Keratinocyte (primary cell): ENCODE results near the gene ATG4B. TPM values are rescaled to one million over a fixed set of nuclear protein-coding genes. Genes with fewer than 3 reads are reported as not detected.

ENCODE experiments used
- DNase-seq: peaks from one replicate; pipeline ENCODE4 v3.0.0-alpha.2; 2011; ENCODE audit warnings: low read depth, missing footprints, low spot score
- FAIRE-seq: peaks from 2 replicates; lab custom pipeline; 2011; peaks lifted over from hg19 to GRCh38; lab: Jason Lieb, UNC
- H2AFZ ChIP-seq: 2 replicates; pipeline ENCODE4 v1.6.0; 2012; ENCODE audit warnings: low read length, control low read depth, inconsistent platforms; ENCODE audit not compliant: control insufficient read depth
- H3K27ac ChIP-seq: 2 replicates; pipeline ENCODE4 v1.5.1; 2011; ENCODE audit warnings: low read length; ENCODE audit not compliant: control insufficient read depth, insufficient read depth
- H3K27me3 ChIP-seq: 3 replicates; pipeline ENCODE4 v1.6.0; 2011; ENCODE audit warnings: low read length; ENCODE audit not compliant: control insufficient read depth, insufficient read depth; ENCODE audit errors: extremely low read depth
- H3K36me3 ChIP-seq, 2 experiments: 2 replicates in 1 of 2; 3 replicates in 1 of 2; pipeline ENCODE4 v1.5.1; 2011; ENCODE audit warnings: low read length in 2 of 2, mild to moderate bottlenecking in 1 of 2; ENCODE audit not compliant: control insufficient read depth in 2 of 2, insufficient read depth in 2 of 2; ENCODE audit errors: extremely low read depth in 1 of 2
- H3K4me1 ChIP-seq: 3 replicates; pipeline ENCODE4 v1.5.1; 2011; ENCODE audit warnings: low read length; ENCODE audit not compliant: control insufficient read depth, insufficient read depth; ENCODE audit errors: extremely low read depth
- H3K4me2 ChIP-seq: 3 replicates; pipeline ENCODE4 v1.6.0; 2011; ENCODE audit warnings: low read depth, low read length; ENCODE audit not compliant: control insufficient read depth, insufficient read depth; ENCODE audit errors: extremely low read depth
- H3K4me3 ChIP-seq, 3 experiments: fragments of 200-600 bp in 1 of 3; sonication (generic) in 1 of 3; 2 replicates in 2 of 3; 3 replicates in 1 of 3; pipeline ENCODE4 v1.5.1; 2011 to 2016; ENCODE audit warnings: low read length in 3 of 3, mild to moderate bottlenecking in 3 of 3, control low read depth in 2 of 3, inconsistent platforms in 1 of 3, low read depth in 1 of 3, mixed read lengths in 1 of 3, mixed run types in 1 of 3, moderate library complexity in 1 of 3; ENCODE audit not compliant: control insufficient read depth in 2 of 3, insufficient read depth in 2 of 3; ENCODE audit errors: extremely low read depth in 1 of 3
- H3K79me2 ChIP-seq: 2 replicates; pipeline ENCODE4 v1.6.0; 2012; ENCODE audit warnings: low read length; ENCODE audit not compliant: control insufficient read depth, insufficient read depth
- H3K9ac ChIP-seq: 3 replicates; pipeline ENCODE4 v1.6.0; 2011; ENCODE audit warnings: low read length; ENCODE audit not compliant: control insufficient read depth, insufficient read depth; ENCODE audit errors: extremely low read depth
- H3K9me1 ChIP-seq: 3 replicates; pipeline ENCODE4 v1.6.0; 2011; ENCODE audit warnings: low read length; ENCODE audit not compliant: control insufficient read depth, insufficient read depth; ENCODE audit errors: extremely low read depth
- H3K9me3 ChIP-seq: 2 replicates; pipeline ENCODE4 v1.5.1; 2012; ENCODE audit warnings: low read depth, low read length; ENCODE audit not compliant: control insufficient read depth
- H4K20me1 ChIP-seq: 3 replicates; pipeline ENCODE4 v1.6.0; 2011; ENCODE audit warnings: low read length; ENCODE audit not compliant: control insufficient read depth, insufficient read depth; ENCODE audit errors: extremely low read depth
- CTCF ChIP-seq, 3 experiments: IDR thresholded peaks in 1 of 3; conservative IDR thresholded peaks in 1 of 3; optimal IDR thresholded peaks in 1 of 3; 2 replicates in 2 of 3; 3 replicates in 1 of 3; pipeline versions ENCODE3 to v1.5.1; 2011; ENCODE audit warnings: low read length in 3 of 3, mild to moderate bottlenecking in 3 of 3, moderate library complexity in 2 of 3, control low read depth in 1 of 3, inconsistent platforms in 1 of 3; ENCODE audit not compliant: insufficient read depth in 2 of 3; ENCODE audit errors: extremely low read depth in 1 of 3
- EZH2 ChIP-seq: IDR thresholded peaks from one replicate; pipeline ENCODE4 v1.6.1; 2012; ENCODE audit warnings: inconsistent platforms, mild to moderate bottlenecking, low read length, moderate library complexity
- dilution Hi-C: fragments of 300-500 bp; cut with MboI; formaldehyde crosslinking; loops from one replicate; pipeline ENCODE4 v1.7.0; 2020; ENCODE audit warnings: low sequenced_read_pairs; ENCODE audit not compliant: extremely low pct_ligation_motif_present
- polyA plus RNA-seq, 5 experiments: library from polyadenylated mRNA; depleted of rRNA in 3 of 5; stranded (reverse) in 3 of 5; stranded (forward) in 1 of 5; unstranded in 1 of 5; fragments of >200 nt; gene quantifications; 1 replicate in 1 of 5; 2 replicates in 3 of 5; 3 replicates in 1 of 5; pipeline versions ENCODE4 v1.2.1 to v1.2.3, GENCODE V29; 2011 to 2012; ENCODE audit warnings: missing spikeins in 2 of 5, low read depth in 1 of 5, low replicate concordance in 1 of 5

ATG4B gene
- polyA plus RNA-seq, 1 donor (not counting 4 experiments of a cell fraction or from before 2014, with no cell fraction given): 69.0 TPM

DNA sequence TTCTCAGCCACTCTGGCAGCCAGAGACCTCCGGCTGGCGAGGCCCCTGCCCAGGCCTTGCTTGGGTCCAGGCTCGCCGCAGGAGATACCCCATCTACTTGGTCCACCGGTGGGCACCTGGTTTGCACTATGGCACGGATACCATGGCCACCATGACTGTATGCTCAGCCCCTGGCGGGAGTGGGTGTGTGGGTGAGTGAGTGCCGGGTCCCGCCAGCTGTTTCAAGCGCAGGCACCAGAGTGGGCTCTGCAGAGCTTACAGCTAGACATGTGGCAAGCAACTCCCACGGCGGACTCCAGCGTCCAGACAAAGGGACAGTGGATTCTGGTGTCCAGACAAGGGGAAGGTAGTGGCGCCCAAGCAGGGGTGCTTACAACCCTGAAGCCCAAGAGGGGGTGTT lies 1.4 kb downstream of the ATG4B start:
- Histone ChIP-seq H3K27me3 (no peaks in the 10 kb centered on the region), H3K9me3 (no peaks in the 10 kb centered on the region), H3K4me1 (peaks cover 9% of the 10 kb centered on the region), H3K27ac (no peak overlapping the region), H3K9ac (peak overlapping the region; percentile 96), H3K4me2 (peak overlapping the region; percentile 85), H2AFZ (no peak overlapping the region), H3K36me3 (peaks cover 0 to 13% of the 10 kb centered on the region in 2 experiments), H3K4me3 (peak overlapping the region; percentile 75 to 96 (median 86)), H3K79me2 (peaks cover 84% of the 10 kb centered on the region), H4K20me1 (no peaks in the 10 kb centered on the region), H3K9me1 (no peaks in the 10 kb centered on the region)
- TF ChIP-seq EZH2 (no peak), CTCF (optimal IDR thresholded peaks at IDR 0.05 in 1 of 3, IDR thresholded peaks at IDR 0.05 in 1 of 3, conservative IDR thresholded peaks at IDR 0.05 in 1 of 3; ENCODE audit: extremely low read depth in 1 of 3, insufficient read depth in 2 of 3, low read length in 3 of 3) (no peak)
- dilution Hi-C loops: no loop called here
- FAIRE-seq: no peak
- no peak for DNase-seq

DNA sequence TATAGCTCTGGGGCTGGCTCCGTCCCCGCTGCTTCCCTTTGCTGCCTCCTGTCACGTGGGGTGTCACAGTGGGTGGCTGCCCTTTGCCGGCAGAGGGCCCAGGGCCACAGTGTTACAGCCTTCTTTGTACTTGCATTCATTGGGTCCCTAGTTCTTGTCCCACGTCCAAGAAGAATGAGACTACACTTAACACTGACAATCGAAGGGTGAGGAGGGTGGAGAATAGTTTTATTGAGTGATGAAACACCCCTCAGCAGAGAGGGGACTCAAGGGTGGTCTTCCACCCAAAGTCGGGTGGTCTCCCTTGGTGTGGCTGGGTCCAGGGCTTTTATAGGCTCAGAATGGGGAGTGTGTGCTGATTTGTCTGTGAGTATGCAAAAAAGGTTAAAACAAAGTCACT lies 1.9 kb downstream of the ATG4B start:
- dilution Hi-C loops: no loop called here
- no peak overlapping the region for H3K27ac ChIP-seq
- H3K4me3 ChIP-seq: no peak overlapping the region
- no peaks in the 10 kb centered on the region for H3K27me3 ChIP-seq
- no peak overlapping the region for H2AFZ ChIP-seq
- no peak for TF ChIP-seq EZH2
- no peak for TF ChIP-seq CTCF (optimal IDR thresholded peaks at IDR 0.05 in 1 of 3, IDR thresholded peaks at IDR 0.05 in 1 of 3, conservative IDR thresholded peaks at IDR 0.05 in 1 of 3; ENCODE audit: extremely low read depth in 1 of 3, insufficient read depth in 2 of 3, low read length in 3 of 3)
- DNase-seq (no peak), FAIRE-seq (no peak)
- no peak overlapping the region for H3K4me2 ChIP-seq
- no peak overlapping the region for H3K9ac ChIP-seq
- peaks cover 85% of the 10 kb centered on the region for H3K79me2 ChIP-seq
- H3K9me1 ChIP-seq: no peaks in the 10 kb centered on the region
- H3K36me3 ChIP-seq: peaks cover 0 to 13% of the 10 kb centered on the region in 2 experiments
- no peaks in the 10 kb centered on the region for H3K9me3 ChIP-seq
- H4K20me1 ChIP-seq: peaks cover 2% of the 10 kb centered on the region
- H3K4me1 ChIP-seq: peaks cover 9% of the 10 kb centered on the region
